ENCODE data around the gene MAN1A2. TPM values are rescaled to one million over a fixed set of nuclear protein-coding genes. Genes with fewer than 3 reads are reported as not detected.

MAN1A2 gene
- total RNA-seq, 1 experiment from 2014 or later: 38.1 TPM

DNA sequence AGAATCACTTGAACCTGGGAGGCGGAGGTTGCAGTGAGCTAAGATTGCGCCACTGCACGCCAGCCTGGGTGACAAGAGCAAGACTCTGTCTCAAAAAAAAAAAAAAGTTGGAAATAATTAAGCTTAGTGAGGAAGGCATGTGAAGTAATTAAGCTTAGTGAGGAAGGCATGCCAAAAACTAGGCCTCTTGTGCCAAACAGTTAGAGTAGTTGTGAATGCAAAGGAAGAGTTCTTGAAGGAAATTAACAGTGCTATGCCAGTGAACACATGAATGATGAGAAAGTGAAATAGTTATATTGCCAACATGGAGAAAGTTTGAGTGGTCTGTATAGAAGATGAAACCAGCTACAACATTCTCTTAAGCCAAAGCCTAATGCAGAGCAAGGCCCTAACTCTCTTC, 85.0 kb downstream of the MAN1A2 start:
- CTCF ChIA-PET: no interaction called here

More for the DNA sequence above, 85.0 kb downstream of the MAN1A2 start:
- H3K9me3 ChIP-seq (ENCODE audit: control insufficient read depth in 1 of 2, insufficient read depth in 1 of 2, low read depth in 1 of 2, low read length in 2 of 2): no peaks in the 10 kb centered on the region
- BruUV-seq (replicated peaks): no TSS peak
- ChIA-PET POLR2A (no interaction called here), RAD21 (ENCODE audit: low non-redundant PET in 1 of 2, low total read pairs in 2 of 2, uncharacterized antibody in 2 of 2, unreplicated experiment in 2 of 2) (no interaction called here)
- H3K9ac ChIP-seq (ENCODE audit: low read length): no peak overlapping the region
- no peaks in the 10 kb centered on the region for H3K36me3 ChIP-seq (ENCODE audit: control insufficient read depth in 1 of 2, insufficient read depth in 2 of 2, low read length in 2 of 2)
- H3K4me2 ChIP-seq (ENCODE audit: low read length): no peak overlapping the region
- TF ChIP-seq FOSL1 (IDR thresholded peaks at IDR 0.05; ENCODE audit: low read depth): no peak
- no peak for TF ChIP-seq SIN3A (IDR thresholded peaks at IDR 0.05; ENCODE audit: low read depth)
- TF ChIP-seq, protein P1, sequence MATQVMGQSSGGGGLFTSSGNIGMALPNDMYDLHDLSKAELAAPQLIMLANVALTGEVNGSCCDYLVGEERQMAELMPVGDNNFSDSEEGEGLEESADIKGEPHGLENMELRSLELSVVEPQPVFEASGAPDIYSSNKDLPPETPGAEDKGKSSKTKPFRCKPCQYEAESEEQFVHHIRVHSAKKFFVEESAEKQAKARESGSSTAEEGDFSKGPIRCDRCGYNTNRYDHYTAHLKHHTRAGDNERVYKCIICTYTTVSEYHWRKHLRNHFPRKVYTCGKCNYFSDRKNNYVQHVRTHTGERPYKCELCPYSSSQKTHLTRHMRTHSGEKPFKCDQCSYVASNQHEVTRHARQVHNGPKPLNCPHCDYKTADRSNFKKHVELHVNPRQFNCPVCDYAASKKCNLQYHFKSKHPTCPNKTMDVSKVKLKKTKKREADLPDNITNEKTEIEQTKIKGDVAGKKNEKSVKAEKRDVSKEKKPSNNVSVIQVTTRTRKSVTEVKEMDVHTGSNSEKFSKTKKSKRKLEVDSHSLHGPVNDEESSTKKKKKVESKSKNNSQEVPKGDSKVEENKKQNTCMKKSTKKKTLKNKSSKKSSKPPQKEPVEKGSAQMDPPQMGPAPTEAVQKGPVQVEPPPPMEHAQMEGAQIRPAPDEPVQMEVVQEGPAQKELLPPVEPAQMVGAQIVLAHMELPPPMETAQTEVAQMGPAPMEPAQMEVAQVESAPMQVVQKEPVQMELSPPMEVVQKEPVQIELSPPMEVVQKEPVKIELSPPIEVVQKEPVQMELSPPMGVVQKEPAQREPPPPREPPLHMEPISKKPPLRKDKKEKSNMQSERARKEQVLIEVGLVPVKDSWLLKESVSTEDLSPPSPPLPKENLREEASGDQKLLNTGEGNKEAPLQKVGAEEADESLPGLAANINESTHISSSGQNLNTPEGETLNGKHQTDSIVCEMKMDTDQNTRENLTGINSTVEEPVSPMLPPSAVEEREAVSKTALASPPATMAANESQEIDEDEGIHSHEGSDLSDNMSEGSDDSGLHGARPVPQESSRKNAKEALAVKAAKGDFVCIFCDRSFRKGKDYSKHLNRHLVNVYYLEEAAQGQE (IDR thresholded peaks at IDR 0.05; ENCODE audit: low read depth): no peak
- TF ChIP-seq, protein P2, sequence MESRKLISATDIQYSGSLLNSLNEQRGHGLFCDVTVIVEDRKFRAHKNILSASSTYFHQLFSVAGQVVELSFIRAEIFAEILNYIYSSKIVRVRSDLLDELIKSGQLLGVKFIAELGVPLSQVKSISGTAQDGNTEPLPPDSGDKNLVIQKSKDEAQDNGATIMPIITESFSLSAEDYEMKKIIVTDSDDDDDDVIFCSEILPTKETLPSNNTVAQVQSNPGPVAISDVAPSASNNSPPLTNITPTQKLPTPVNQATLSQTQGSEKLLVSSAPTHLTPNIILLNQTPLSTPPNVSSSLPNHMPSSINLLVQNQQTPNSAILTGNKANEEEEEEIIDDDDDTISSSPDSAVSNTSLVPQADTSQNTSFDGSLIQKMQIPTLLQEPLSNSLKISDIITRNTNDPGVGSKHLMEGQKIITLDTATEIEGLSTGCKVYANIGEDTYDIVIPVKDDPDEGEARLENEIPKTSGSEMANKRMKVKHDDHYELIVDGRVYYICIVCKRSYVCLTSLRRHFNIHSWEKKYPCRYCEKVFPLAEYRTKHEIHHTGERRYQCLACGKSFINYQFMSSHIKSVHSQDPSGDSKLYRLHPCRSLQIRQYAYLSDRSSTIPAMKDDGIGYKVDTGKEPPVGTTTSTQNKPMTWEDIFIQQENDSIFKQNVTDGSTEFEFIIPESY (IDR thresholded peaks at IDR 0.05; ENCODE audit: extremely low read depth, insufficient replicate concordance, low read length): no peak
- TF ChIP-seq TCF7L2 (IDR thresholded peaks at IDR 0.05; ENCODE audit: borderline replicate concordance, extremely low read depth, insufficient read depth, insufficient read length): no peak
- no peak for TF ChIP-seq CEBPB (IDR thresholded peaks at IDR 0.05; ENCODE audit: low read depth)
- TF ChIP-seq SP1 (IDR thresholded peaks at IDR 0.05; ENCODE audit: low read depth): no peak
- TF ChIP-seq POLR2A (IDR thresholded peaks at IDR 0.05; ENCODE audit: borderline replicate concordance, extremely low read depth, insufficient read depth, insufficient read length): no peak
- no peak for TF ChIP-seq ZFX (IDR thresholded peaks at IDR 0.05)
- TF ChIP-seq EZH2phosphoT487 (IDR thresholded peaks at IDR 0.05; ENCODE audit: borderline replicate concordance): no peak
- TF ChIP-seq YY1 (IDR thresholded peaks at IDR 0.05; ENCODE audit: extremely low read depth, insufficient replicate concordance, low read depth, low read length): no peak
- TF ChIP-seq ZNF274 (IDR thresholded peaks at IDR 0.05; ENCODE audit: low read depth, low read length): no peak
- no peak for TF ChIP-seq SRF (IDR thresholded peaks at IDR 0.05; ENCODE audit: low read depth)
- TF ChIP-seq POLR2AphosphoS5 (IDR thresholded peaks at IDR 0.05; ENCODE audit: low read depth, low read length): no peak
- TF ChIP-seq CBX3 (IDR thresholded peaks at IDR 0.05; ENCODE audit: low read depth): no peak
- TF ChIP-seq, protein P3, sequence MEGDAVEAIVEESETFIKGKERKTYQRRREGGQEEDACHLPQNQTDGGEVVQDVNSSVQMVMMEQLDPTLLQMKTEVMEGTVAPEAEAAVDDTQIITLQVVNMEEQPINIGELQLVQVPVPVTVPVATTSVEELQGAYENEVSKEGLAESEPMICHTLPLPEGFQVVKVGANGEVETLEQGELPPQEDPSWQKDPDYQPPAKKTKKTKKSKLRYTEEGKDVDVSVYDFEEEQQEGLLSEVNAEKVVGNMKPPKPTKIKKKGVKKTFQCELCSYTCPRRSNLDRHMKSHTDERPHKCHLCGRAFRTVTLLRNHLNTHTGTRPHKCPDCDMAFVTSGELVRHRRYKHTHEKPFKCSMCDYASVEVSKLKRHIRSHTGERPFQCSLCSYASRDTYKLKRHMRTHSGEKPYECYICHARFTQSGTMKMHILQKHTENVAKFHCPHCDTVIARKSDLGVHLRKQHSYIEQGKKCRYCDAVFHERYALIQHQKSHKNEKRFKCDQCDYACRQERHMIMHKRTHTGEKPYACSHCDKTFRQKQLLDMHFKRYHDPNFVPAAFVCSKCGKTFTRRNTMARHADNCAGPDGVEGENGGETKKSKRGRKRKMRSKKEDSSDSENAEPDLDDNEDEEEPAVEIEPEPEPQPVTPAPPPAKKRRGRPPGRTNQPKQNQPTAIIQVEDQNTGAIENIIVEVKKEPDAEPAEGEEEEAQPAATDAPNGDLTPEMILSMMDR (IDR thresholded peaks at IDR 0.05 in 2 of 3, conservative IDR thresholded peaks at IDR 0.05 in 1 of 3; ENCODE audit: borderline replicate concordance in 1 of 3, insufficient read depth in 1 of 3, low read depth in 2 of 3, low read length in 2 of 3): no peak
- TF ChIP-seq, protein P4, sequence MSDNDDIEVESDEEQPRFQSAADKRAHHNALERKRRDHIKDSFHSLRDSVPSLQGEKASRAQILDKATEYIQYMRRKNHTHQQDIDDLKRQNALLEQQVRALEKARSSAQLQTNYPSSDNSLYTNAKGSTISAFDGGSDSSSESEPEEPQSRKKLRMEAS (IDR thresholded peaks at IDR 0.05): no peak
- no peak overlapping the region for H2AFZ ChIP-seq (ENCODE audit: low read depth, low read length, poor library complexity, severe bottlenecking)
- H3K79me2 ChIP-seq (ENCODE audit: insufficient read depth, low read length): no peaks in the 10 kb centered on the region
- ATAC-seq (no peak), DNase-seq (ENCODE audit: low read depth, low spot score) (no peak)
- no peaks in the 10 kb centered on the region for H3K27me3 ChIP-seq (ENCODE audit: insufficient read depth, low read length)
- intact Hi-C loops (cut with micrococcal nuclease): no loop called here
- no peaks in the 10 kb centered on the region; the same call in 1 of the 2 replicates for H4K20me1 ChIP-seq (ENCODE audit: insufficient read depth)
- no peaks in the 10 kb centered on the region for H3K4me1 ChIP-seq (ENCODE audit: control insufficient read depth in 1 of 2, insufficient read depth in 2 of 2, low read length in 2 of 2)
- no peak overlapping the region for H3K4me3 ChIP-seq (replicated peaks in 1 of 2; ENCODE audit: low read depth in 1 of 2, low read length in 2 of 2)
- no peaks in the 10 kb centered on the region for H3K9me2 ChIP-seq (ENCODE audit: insufficient read depth)
- H3K27ac ChIP-seq (ENCODE audit: low read depth, low read length): no peak overlapping the region

Measured in HCT116 (cell line).